GM12874 (cell line): ENCODE data around the gene PPP4R3C.

Experiments used
- CTCF ChIP-seq: IDR thresholded peaks from 2 replicates; pipeline ENCODE4 v1.5.1; 2011; ENCODE audit warnings: low read depth, mild to moderate bottlenecking, control low read depth, low read length, moderate library complexity; ENCODE audit not compliant: insufficient read depth

PPP4R3C gene

GRCh38 chrX:27463187-27463586 is at the start of gene PPP4R3C:
Gene PPP4R3C (minus strand): TSS chrX:27463341. CDS start chrX:27463296, 45 bp downstream.
- no peak for TF ChIP-seq CTCF

DNA sequence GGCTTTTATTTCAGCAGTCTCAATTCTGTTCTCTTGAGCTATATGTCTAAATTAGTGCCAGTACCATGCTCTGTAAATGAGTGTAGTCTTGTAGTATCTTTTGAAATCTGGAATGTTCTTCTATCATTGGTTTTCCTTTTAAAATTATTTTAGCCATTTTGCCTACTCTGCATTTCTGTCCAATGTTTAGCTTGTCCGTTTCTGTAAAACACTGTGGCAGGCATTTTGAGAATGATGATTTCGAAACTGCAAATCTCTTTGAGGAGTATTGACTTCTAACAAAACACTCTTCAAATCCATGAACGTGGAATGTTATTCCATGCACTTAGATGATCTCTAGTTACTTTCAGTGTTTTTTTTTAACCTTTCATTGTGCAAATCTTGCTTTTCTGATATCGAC is 28.3 kb upstream of the PPP4R3C start:
- TF ChIP-seq CTCF = no peak

- TF ChIP-seq CTCF = no peak
Observed at GRCh38 chrX:27466051-27466450, 2.9 kb upstream of the PPP4R3C start.

GRCh38 chrX:27465036-27465435 is 1.9 kb upstream of the PPP4R3C start:
- no peak for TF ChIP-seq CTCF

GRCh38 chrX:27451324-27451723 is 11.8 kb downstream of the PPP4R3C start:
- TF ChIP-seq CTCF = no peak

DNA sequence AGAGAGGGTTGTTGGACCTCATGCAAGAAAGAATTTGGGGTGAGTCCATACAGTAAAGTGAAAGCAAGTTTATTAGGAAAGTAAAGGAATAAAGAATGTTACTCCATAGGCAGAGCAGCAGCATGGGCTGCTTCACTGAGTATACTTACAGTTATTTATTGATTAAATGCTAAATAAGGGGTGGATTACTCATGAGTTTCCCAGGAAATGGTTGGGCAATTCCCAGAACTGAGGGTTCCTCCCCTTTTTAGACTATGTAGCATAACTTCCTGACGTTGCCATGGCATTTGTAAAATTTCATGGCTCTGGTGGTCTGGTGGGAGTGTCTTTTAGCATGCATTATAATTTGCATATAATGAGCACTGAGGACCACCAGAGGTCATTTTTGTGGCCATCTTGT is 16.7 kb downstream of the PPP4R3C start:
- TF ChIP-seq CTCF = no peak

DNA sequence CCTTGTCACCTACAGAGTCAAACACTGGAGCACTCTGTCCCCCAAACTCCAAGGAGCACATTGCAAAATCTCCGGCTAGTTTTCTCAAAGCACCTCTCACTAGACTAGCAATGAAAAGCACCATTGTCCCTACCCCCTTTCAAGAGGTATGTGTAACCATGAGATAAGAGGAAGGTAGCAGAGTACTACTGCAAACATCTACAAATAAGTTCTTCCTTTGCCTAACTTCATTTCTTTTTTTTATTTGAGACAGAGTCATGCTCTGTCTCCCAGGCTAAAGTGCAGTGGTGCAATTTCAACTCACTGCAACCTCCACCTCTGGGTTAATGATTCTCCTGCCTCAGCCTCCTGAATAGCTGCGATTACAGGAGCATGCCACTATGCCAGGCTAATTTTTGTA is 17.7 kb downstream of the PPP4R3C start:
- no peak for TF ChIP-seq CTCF
